Measurements from ENCODE around the gene ROR2.
A peak's percentile ranks its signal among the peaks of the same experiment; 100 is the strongest.
"Not testable (repeated sequence)": the region's sequence is repeated elsewhere in the genome, so short reads cannot be mapped to it uniquely, and the experiment has no call there.

ROR2 gene

GRCh38 chr9:91678807-91679580 lies 271.0 kb downstream of the ROR2 start:
- DNase-seq (ENCODE audit: low spot score): no peak

DNA sequence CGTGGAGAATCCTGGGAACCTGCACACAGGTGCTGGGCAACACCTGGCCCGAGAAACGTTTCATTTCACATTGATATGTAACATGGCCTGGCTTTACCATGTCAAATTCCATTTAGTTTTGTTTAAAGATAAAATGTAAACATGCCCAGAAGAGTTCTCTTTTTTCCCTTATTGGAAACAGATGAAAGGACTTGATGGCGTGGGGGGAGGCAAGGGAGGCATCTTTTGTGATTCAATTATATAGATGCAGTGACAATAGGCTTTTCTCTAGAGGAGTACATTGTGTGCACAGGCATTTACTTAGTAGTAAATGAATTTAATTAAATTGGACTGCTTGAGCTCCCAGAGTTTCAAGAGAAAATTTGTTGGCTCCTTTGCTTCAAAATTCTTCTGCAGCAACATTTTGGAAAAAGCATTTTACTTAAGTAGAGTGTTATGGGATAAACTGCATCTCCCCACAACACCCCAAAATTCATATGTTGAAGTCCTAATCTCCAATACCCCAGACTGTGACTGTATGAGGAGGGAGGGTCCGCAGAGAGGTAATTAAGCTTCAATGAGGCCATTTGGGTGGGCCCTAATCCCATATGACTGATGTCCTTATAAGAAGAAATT lies 272.1 kb downstream of the ROR2 start:
- DNase-seq (ENCODE audit: low spot score): no peak

DNA sequence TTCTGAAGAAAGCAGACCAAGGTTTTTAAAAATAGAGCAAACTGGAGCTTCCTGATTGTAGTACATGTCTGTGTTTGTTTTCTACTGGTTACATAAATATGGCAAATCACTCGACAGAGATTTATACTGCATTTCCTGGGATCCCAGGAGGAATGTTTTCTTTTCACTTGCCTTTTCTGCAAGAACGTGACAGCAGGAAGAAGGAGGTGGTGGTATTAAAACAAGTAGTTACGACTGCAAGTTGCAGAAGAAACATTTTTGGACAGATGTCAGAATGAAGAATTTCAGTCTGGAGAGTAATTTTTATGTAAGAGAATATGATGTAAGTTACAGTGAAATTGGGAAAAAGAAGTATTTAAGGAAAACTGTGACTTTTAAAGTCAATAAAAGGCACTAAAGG lies 272.7 kb downstream of the ROR2 start:
- no peak for DNase-seq (ENCODE audit: low spot score)

DNA sequence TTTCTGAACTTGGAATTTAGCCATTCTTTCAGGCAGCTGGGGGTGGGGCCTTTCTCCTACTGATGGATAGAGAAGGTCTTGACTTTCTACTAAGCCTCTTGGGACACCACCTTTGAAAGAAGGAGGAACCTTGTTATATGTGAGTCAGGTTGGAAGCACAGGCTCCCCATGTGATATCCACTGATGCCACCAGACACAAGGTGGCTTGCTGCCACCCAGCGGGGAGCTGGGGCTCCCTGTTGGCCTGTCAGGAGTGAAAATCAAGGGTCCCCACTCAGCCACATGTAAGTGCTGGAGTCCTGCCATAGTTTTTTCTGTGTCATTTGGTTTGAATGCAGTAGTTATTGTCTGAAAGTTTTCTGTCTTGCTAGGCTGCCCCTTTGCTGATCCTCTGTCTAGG lies 274.0 kb downstream of the ROR2 start:
- DNase-seq (ENCODE audit: low spot score): peak; percentile 58

- DNase-seq (ENCODE audit: low spot score): no peak
Observed at GRCh38 chr9:91664663-91665062, 285.4 kb downstream of the ROR2 start.

DNA sequence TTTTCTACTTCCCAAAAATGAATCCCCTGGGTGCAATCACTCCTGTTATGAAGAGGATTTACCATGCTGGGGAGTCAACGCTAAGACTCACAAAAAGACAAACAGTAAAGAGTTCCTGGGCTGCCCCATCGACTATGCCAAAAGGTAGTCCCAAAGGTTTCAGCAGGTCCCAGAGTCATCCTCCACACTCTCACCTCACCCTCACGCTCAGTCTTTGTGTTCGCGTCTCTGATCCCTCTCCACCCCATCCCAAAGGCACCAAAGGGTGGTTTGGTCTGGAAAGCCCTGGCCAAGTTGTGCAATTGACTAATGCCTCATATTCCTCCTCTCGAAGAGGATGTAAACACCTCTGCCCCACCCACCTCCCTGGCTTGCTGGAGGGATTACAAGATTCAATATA lies 286.2 kb downstream of the ROR2 start:
- DNase-seq (ENCODE audit: low spot score): no peak

- DNase-seq (ENCODE audit: low spot score): no peak
Observed at GRCh38 chr9:91661451-91661850, 288.6 kb downstream of the ROR2 start.

GRCh38 chr9:91660521-91660920 lies 289.5 kb downstream of the ROR2 start:
- no peak for DNase-seq (ENCODE audit: low spot score)

- DNase-seq (ENCODE audit: low spot score): peak; percentile 56
Observed at GRCh38 chr9:91659529-91660495, 290.2 kb downstream of the ROR2 start.

DNA sequence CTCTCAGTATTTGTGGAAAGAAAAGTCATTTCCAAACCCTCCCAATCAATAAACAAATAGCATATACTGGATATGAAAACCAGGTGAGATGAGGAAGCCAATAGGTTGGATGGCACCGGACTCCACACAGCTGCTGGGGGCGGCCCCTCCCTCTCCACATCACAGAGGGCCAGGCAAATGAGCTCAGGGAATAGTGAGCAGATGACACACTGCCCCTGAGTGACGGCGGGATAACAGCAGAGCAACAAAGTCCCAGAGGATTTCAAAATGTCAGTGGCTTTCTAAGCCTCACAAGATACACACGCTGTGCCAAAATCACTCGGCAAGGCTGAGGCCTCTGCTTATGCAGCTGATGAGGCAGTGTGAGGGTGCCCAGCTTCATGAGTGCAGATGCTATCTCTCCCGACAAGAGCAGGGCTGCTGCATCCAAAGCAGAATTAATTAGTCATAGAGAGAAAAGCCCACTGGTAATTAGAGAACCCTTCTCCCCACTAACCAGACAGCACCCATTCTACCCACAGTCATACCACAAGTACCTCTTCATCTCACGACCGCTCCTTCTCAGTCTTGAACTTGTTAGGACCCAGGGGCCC lies 291.4 kb downstream of the ROR2 start:
- DNase-seq (ENCODE audit: low spot score): no peak

DNA sequence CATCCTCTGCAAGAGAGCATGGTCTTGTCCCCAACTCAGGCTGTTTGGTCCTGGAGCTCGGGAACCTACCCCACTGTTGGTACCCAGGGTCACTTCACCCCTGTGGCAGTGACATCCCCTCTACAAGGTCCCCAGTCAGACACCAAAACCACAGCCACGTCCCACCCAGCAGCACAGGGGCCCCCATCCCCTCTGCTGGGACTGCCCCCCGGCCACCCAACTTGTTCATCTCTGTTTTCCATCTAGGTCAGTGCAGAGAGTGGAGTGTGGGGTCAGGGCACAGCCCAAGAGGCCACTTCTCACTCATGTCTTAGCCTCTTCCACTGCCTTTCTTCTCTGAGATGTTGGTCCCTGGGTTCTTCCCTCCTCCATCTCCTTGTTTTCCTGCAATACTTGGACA lies 292.5 kb downstream of the ROR2 start:
- DNase-seq (ENCODE audit: low spot score): no peak

DNA sequence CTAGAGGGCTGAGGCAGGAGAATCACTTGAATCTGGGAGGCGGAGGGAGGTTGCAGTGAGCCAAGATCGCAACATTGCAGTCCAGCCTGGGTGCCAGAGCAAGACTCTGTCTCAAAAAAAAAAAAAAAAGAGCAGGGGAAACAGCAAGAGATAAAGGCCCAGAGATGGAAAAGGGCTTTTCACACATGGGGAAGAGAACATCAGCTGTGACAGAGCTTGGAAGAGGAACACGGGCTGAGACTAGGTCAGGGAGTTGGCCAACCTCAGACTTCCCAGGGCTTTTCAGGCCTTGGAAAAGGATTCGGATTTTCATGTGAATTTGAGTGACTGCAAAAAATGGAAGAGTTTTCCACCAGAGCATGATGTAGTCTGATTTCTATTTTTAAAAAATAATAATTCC lies 294.4 kb downstream of the ROR2 start:
- DNase-seq (ENCODE audit: low spot score): no peak

- DNase-seq (ENCODE audit: low spot score): no peak
Observed at GRCh38 chr9:91655215-91655614, 294.8 kb downstream of the ROR2 start.

DNA sequence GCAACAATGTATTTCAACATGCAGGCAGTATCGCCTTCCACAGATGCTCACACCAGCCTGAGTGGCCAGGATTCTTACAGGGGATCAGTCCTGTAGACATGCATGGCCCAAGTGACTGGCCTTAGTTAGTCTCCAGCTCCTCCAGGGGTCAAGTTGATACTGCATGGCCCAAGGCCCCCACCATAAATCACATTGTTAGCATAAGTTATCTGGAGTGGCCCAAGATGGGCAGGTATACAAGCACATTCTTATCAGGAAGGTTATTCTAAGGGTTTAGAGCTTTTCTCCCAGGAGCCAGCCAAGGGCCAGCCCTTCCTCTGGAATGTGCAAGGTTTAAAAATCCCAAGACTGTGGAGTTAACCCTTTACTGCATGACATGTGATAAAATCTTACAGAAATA lies 295.5 kb downstream of the ROR2 start:
- DNase-seq (ENCODE audit: low spot score): no peak

DNA sequence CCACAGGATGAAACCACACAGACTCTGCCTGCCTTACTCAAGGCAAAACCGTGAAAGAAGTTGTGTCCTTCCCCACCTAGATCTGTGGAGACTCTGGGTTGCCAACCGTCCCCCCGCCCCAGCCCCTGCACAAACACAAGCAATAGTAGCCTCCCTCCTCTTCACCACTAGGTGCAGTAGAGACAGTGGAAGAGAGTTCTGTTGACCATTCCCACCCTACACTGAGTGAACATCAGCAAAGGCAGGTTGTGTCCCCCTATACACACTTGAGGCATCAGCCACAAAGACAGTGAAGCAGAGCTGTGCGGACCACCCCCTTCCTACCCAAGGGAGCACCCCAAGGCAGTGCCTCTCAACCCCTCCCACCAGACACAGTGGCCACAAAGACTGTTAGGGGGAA lies 302.7 kb downstream of the ROR2 start:
- DNase-seq (ENCODE audit: low spot score): no peak

DNA sequence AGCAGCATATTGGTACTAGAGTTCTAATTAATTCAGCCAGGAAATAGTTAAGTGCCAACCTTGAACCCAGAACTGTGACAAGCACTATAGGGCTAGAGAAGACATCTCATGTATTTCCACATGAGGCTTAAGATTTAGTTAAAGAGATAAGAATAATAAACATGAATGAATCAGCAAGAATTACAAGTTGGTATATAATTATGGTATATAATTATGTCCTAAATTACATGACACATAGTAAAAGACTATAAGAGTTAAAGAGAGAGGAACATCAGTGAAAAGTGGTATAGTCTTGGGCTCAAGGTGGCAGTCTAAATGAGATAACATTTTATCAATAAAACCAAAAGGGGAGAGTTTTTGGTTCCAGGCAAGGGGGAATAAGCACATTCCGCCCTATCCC lies 303.3 kb downstream of the ROR2 start:
- DNase-seq (ENCODE audit: low spot score): no peak

- no peak for DNase-seq (ENCODE audit: low spot score)
Observed at GRCh38 chr9:91644433-91644832, 305.6 kb downstream of the ROR2 start.

DNA sequence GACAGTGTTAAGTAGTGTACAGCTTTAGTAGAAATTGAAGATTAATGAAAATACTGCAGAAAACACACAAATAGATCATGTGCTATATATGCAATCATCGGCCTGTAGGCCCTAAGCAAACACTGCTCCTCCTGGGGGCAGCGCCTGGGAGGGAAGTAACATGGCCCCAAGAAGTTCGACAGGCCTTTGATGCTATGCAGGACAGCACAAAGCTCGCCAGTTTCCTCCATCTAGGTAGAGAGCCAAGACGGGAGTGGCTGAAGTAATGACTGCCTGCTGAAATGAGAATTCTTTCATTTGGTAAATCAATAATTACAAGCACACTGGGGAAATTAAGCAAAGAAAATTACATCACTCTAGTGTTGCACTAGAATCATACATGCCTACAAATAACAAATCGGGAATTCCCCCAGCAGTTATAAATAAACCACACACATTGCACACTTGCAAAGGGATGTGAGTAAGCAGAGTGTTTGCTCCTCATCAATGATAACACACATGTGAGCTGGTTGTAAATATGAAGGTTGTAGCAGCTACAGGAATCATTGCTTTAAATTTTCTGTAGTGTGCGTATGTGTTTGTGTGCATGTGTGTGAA lies 306.4 kb downstream of the ROR2 start:
- no peak for DNase-seq (ENCODE audit: low spot score)

GRCh38 chr9:91642771-91643170 lies 307.3 kb downstream of the ROR2 start:
- DNase-seq (ENCODE audit: low spot score): no peak

GRCh38 chr9:91640428-91640827 lies 309.6 kb downstream of the ROR2 start:
- no peak for DNase-seq (ENCODE audit: low spot score)

GRCh38 chr9:91639054-91639453 lies 311.0 kb downstream of the ROR2 start:
- DNase-seq (ENCODE audit: low spot score): no peak

DNA sequence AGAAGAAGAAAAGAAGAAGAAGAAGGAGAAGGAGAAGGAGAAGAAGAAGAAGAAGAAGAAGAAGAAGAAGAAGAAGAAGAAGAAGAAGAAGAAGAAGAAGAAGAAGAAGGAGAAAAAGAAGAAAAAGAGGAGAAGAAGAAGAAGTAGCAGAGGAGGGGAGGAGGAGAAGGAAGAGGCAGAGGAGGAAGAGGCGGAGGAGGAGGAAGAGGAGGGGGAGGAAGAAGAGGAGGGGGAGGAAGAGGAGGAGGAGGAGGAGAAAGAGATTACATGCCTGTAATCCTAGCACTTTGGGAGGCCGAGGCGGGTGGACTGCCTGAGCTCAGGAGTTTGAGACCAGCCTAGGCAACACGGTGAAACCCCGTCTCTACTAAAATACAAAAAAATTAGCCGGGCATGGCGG lies 315.2 kb downstream of the ROR2 start:
- not testable (repeated sequence) for DNase-seq (ENCODE audit: low spot score)
